IMR-90 (cell line): ENCODE results near the gene ZNF124. TPM values are rescaled to one million over a fixed set of nuclear protein-coding genes. Genes with fewer than 3 reads are reported as not detected.

ENCODE experiments used
- ATAC-seq: fragments of 200-7000 bp; cut with Tn5 transposase; 2 replicates; pipeline ENCODE4 v1.9.1; 2020; ENCODE audit warnings: low read depth, mild to moderate bottlenecking, moderate library complexity
- BruUV-seq: library from RNA; stranded (reverse); fragments of 400-500 nt; replicated peaks from 2 replicates; lab custom pipeline; 2021; lab: Mats Ljungman, UMichigan
- CTCF ChIA-PET: fragments of 300-600 bp; formaldehyde crosslinking; extraction: SDS; loops from one replicate; lab custom pipeline; 2021; ENCODE audit warnings: antibody characterized with exemption; lab: Yijun Ruan, JAX
- POLR2A ChIA-PET: fragments of 300-600 bp; sonication (Branson Sonifier 250); formaldehyde crosslinking; loops from one replicate; lab custom pipeline; 2022; ENCODE audit warnings: antibody characterized with exemption; ENCODE audit not compliant: unreplicated experiment; lab: Charles Lee
- DNase-seq: peaks from one replicate; pipeline ENCODE4 v3.0.0; 2013
- H2AFZ ChIP-seq: replicated peaks from 2 replicates; pipeline ENCODE3; 2013; ENCODE audit warnings: low read length, mild to moderate bottlenecking; ENCODE audit not compliant: poor library complexity
- H2AK5ac ChIP-seq: 2 replicates; pipeline ENCODE4 v1.6.1; 2013; ENCODE audit warnings: low read depth, low read length, inconsistent platforms
- H2AK9ac ChIP-seq: replicated peaks from 2 replicates; pipeline ENCODE3; 2013; ENCODE audit warnings: mild to moderate bottlenecking, low read depth, low read length, moderate library complexity; ENCODE audit not compliant: poor library complexity
- H2BK120ac ChIP-seq: 2 replicates; pipeline ENCODE4 v1.6.1; 2013; ENCODE audit warnings: low read depth, low read length, inconsistent platforms
- H2BK15ac ChIP-seq: 3 replicates; pipeline ENCODE4 v1.6.1; 2013; ENCODE audit warnings: low read depth, low read length, inconsistent platforms
- H2BK20ac ChIP-seq: 2 replicates; pipeline ENCODE4 v1.6.1; 2013; ENCODE audit warnings: low read depth, mild to moderate bottlenecking, inconsistent platforms, low read length, moderate library complexity
- H2BK5ac ChIP-seq: 2 replicates; pipeline ENCODE4 v1.6.1; 2013; ENCODE audit warnings: mild to moderate bottlenecking, low read depth, low read length, inconsistent platforms; ENCODE audit not compliant: poor library complexity, severe bottlenecking
- H3K14ac ChIP-seq: replicated peaks from 2 replicates; pipeline ENCODE4 v1.6.1; 2013; ENCODE audit warnings: low read depth, low read length, inconsistent platforms
- H3K18ac ChIP-seq: 2 replicates; pipeline ENCODE4 v1.6.1; 2013; ENCODE audit warnings: low read depth, low read length, control low read depth
- H3K23ac ChIP-seq: 2 replicates; pipeline ENCODE4 v1.6.1; 2013; ENCODE audit warnings: low read depth, low read length, inconsistent platforms
- H3K27ac ChIP-seq: 2 replicates; pipeline ENCODE4 v1.5.1; 2013; ENCODE audit warnings: mild to moderate bottlenecking, control low read depth, low read length; ENCODE audit not compliant: insufficient read depth
- H3K27me3 ChIP-seq: 2 replicates; pipeline ENCODE4 v1.6.1; 2013; ENCODE audit warnings: low read length; ENCODE audit not compliant: control insufficient read depth, insufficient read depth
- H3K36me3 ChIP-seq: 2 replicates; pipeline ENCODE4 v1.6.1; 2013; ENCODE audit warnings: low read length, mixed read lengths; ENCODE audit not compliant: control insufficient read depth, insufficient read depth
- H3K4ac ChIP-seq: 2 replicates; pipeline ENCODE4 v1.6.1; 2013; ENCODE audit warnings: low read depth, low read length, inconsistent platforms
- H3K4me1 ChIP-seq: 2 replicates; pipeline ENCODE4 v1.6.1; 2013; ENCODE audit warnings: low read length, mixed read lengths; ENCODE audit not compliant: control insufficient read depth, insufficient read depth
- H3K4me2 ChIP-seq: 2 replicates; pipeline ENCODE4 v1.6.1; 2013; ENCODE audit warnings: low read depth, mild to moderate bottlenecking, control low read depth, low read length, moderate library complexity
- H3K4me3 ChIP-seq: 2 replicates; pipeline ENCODE4 v1.5.1; 2013; ENCODE audit warnings: low read depth, mild to moderate bottlenecking, control low read depth, low read length, moderate library complexity; ENCODE audit not compliant: insufficient read depth
- H3K56ac ChIP-seq: 2 replicates; pipeline ENCODE4 v1.6.1; 2013; ENCODE audit warnings: low read length, inconsistent platforms; ENCODE audit not compliant: insufficient read depth; ENCODE audit errors: extremely low read depth
- H3K79me1 ChIP-seq, 2 experiments: 2 replicates each; pipeline ENCODE4 v1.6.1; 2013; ENCODE audit warnings: low read length in 2 of 2, inconsistent platforms in 1 of 2, low read depth in 1 of 2
- H3K9ac ChIP-seq: 2 replicates; pipeline ENCODE4 v1.6.1; 2013; ENCODE audit warnings: low read depth, low read length, control low read depth
- H3K9me1 ChIP-seq: 2 replicates; pipeline ENCODE4 v1.6.1; 2013; ENCODE audit warnings: low read length, inconsistent platforms; ENCODE audit not compliant: insufficient read depth
- H3K9me3 ChIP-seq: 2 replicates; pipeline ENCODE4 v1.6.1; 2013; ENCODE audit warnings: low read length; ENCODE audit not compliant: control insufficient read depth, insufficient read depth
- H4K20me1 ChIP-seq: 2 replicates; pipeline ENCODE4 v1.6.1; 2013; ENCODE audit warnings: low read length, inconsistent platforms; ENCODE audit not compliant: insufficient read depth
- H4K5ac ChIP-seq: 2 replicates; pipeline ENCODE4 v1.6.1; 2013; ENCODE audit warnings: mild to moderate bottlenecking, low read depth, low read length, control low read depth
- H4K8ac ChIP-seq, 2 experiments: 2 replicates each; pipeline ENCODE4 v1.6.1; 2013; ENCODE audit warnings: low read depth in 2 of 2, low read length in 2 of 2, control low read depth in 1 of 2, inconsistent platforms in 1 of 2
- H4K91ac ChIP-seq: 2 replicates; pipeline ENCODE4 v1.6.1; 2013; ENCODE audit warnings: low read depth, low read length, inconsistent platforms; ENCODE audit not compliant: insufficient read depth
- MAFK ChIP-seq: IDR thresholded peaks from 2 replicates; pipeline ENCODE4 v1.6.1; 2012; ENCODE audit warnings: low read depth, low read length, improper control_type of control experiment
- RAD21 ChIP-seq: IDR thresholded peaks from 2 replicates; pipeline ENCODE4 v1.6.1; 2012; ENCODE audit warnings: low read length, improper control_type of control experiment
- WGBS, 2 experiments: methylation state at CpG; one replicate each; pipeline versions ENCODE4 v1.1.5 to v1.1.7; 2013; ENCODE audit warnings: missing lambda C conversion rate in 2 of 2; ENCODE audit not compliant: insufficient read length in 1 of 2; ENCODE audit errors: extremely low coverage in 2 of 2; 5-methylcytosine and 5-hydroxymethylcytosine counted together
- dilution Hi-C: fragments of 300-500 bp; cut with HindIII; formaldehyde crosslinking; loops from one replicate; pipeline ENCODE4 v1.14.3; 2018; ENCODE audit warnings: low sequenced_read_pairs; ENCODE audit not compliant: unreplicated experiment
- in situ Hi-C: fragments of 300-500 bp; cut with MboI; formaldehyde crosslinking; loops from 3 replicates; pipeline ENCODE4 v1.14.3; 2019; ENCODE audit warnings: low sequenced_read_pairs, inconsistent platforms, mixed read lengths
- intact Hi-C: fragments of 100-400 bp; cut with micrococcal nuclease; formaldehyde crosslinking; loops from 2 replicates; pipeline ENCODE4 v1.10.0; 2022
- polyA plus RNA-seq, 3 experiments: library from polyadenylated mRNA; depleted of rRNA; stranded (reverse); fragments of >200 nt; gene quantifications; 2 replicates each; pipeline ENCODE4 v1.2.3, GENCODE V29; 2012; ENCODE audit warnings: low replicate concordance in 1 of 3
- total RNA-seq: library from RNA; depleted of rRNA; stranded (reverse); fragments of >200 nt; gene quantifications from 2 replicates; pipeline ENCODE4 v1.2.3, GENCODE V29; 2012
- TF ChIP-seq, protein P1 (sequence below): conservative IDR thresholded peaks from 2 replicates; pipeline ENCODE4 v1.5.1; 2012; ENCODE audit warnings: mild to moderate bottlenecking, low read depth, low read length, improper control_type of control experiment

ZNF124 gene
- total and polyA plus RNA-seq, 2 of the 4 experiments (the other 2 are of a cell fraction): 3.2 to 89.3 TPM

DNA sequence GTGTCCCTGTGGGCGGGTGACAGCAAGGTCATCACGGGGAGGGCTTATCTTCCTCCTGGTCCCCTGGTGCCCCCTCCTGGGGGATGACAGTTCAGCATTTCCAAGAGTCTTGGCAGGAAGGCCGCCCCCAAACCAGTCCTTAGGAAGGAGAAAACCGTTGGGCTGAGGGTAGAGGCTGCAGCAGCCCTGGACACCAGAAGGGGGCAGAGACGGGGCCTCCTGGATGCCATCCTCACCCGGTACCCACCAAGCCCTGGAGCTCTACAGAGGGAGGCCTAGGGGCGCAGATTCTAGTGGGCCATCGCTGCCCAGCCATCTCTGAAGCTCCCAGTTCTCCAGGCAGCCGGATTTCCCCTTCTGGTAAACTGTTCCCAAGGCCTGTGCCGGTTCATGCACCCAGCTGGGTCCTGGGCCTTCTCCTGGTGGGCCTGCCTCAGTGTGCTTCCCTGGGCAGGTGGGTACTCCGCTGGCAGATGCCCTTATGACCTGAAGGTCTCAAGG, 52.8 kb downstream of the ZNF124 start:
- intact Hi-C loops (no loop called here), in situ Hi-C loops (no loop called here), dilution Hi-C loops (no loop called here)
- Histone ChIP-seq H2BK15ac (no peak overlapping the region), H3K36me3 (no peaks in the 10 kb centered on the region), H2BK20ac (no peak overlapping the region), H3K4me1 (no peaks in the 10 kb centered on the region), H3K79me1 (no peaks in the 10 kb centered on the region), H3K27ac (no peak overlapping the region), H2AK5ac (no peak overlapping the region), H3K4ac (no peak overlapping the region), H2AK9ac (no peak overlapping the region), H3K4me2 (no peak overlapping the region), H3K18ac (no peak overlapping the region), H3K56ac (no peak overlapping the region), H3K4me3 (no peak overlapping the region), H3K9me3 (no peaks in the 10 kb centered on the region), H3K14ac (no peak overlapping the region), H3K9ac (no peak overlapping the region), H4K8ac (no peak overlapping the region), H4K91ac (no peak overlapping the region), H2BK120ac (no peak overlapping the region), H4K20me1 (no peaks in the 10 kb centered on the region), H2AFZ (no peak overlapping the region), H4K5ac (no peak overlapping the region), H3K23ac (no peak overlapping the region), H3K9me1 (no peaks in the 10 kb centered on the region), H3K27me3 (no peaks in the 10 kb centered on the region), H2BK5ac (no peak overlapping the region)
- TF ChIP-seq, protein P1, sequence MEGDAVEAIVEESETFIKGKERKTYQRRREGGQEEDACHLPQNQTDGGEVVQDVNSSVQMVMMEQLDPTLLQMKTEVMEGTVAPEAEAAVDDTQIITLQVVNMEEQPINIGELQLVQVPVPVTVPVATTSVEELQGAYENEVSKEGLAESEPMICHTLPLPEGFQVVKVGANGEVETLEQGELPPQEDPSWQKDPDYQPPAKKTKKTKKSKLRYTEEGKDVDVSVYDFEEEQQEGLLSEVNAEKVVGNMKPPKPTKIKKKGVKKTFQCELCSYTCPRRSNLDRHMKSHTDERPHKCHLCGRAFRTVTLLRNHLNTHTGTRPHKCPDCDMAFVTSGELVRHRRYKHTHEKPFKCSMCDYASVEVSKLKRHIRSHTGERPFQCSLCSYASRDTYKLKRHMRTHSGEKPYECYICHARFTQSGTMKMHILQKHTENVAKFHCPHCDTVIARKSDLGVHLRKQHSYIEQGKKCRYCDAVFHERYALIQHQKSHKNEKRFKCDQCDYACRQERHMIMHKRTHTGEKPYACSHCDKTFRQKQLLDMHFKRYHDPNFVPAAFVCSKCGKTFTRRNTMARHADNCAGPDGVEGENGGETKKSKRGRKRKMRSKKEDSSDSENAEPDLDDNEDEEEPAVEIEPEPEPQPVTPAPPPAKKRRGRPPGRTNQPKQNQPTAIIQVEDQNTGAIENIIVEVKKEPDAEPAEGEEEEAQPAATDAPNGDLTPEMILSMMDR: peak; percentile 25; the same call in 1 of the 2 replicates
- TF ChIP-seq MAFK: no peak
- TF ChIP-seq RAD21: peak; percentile 13; the same call in 1 of the 2 replicates
- no peak for DNase-seq
- no TSS peak for BruUV-seq
- 79% methylated on average over 6 of the region's 11 CpGs; no CpG with 5 or more reads in 1 of the 2 experiments for WGBS, 2 experiments
- no peak; the same call in 1 of the 2 replicates for ATAC-seq
- POLR2A ChIA-PET: no interaction called here
- CTCF ChIA-PET: interaction anchor here (0.6 kb wide), 1 partner anchor 264 kb away, joined by 3 read pairs; no protein-coding TSS in a partner anchor
